Nucleus accumbens (tissue), 56 donors: ENCODE results near the gene PRKG2.
"Not testable (repeated sequence)": the region's sequence is repeated elsewhere in the genome, so short reads cannot be mapped to it uniquely, and the experiment has no call there.

ENCODE experiments used
- DNase-seq, 56 donors: peaks; one replicate each; lab custom pipeline; 2025; lab: John Stamatoyannopoulos, UW

The PRKG2 gene

GRCh38 chr4:81214881-81215868 lies at the start of gene PRKG2:
Gene PRKG2, minus strand, starts transcription at chr4:81215222. Its CDS starts 10,175 bp downstream, at chr4:81205047.
- peak in 3 of 56 donors; percentile 5 to 40 (median 20) for DNase-seq

GRCh38 chr4:81260443-81261101 lies 45.5 kb upstream of the PRKG2 start:
- DNase-seq: no peak

DNA sequence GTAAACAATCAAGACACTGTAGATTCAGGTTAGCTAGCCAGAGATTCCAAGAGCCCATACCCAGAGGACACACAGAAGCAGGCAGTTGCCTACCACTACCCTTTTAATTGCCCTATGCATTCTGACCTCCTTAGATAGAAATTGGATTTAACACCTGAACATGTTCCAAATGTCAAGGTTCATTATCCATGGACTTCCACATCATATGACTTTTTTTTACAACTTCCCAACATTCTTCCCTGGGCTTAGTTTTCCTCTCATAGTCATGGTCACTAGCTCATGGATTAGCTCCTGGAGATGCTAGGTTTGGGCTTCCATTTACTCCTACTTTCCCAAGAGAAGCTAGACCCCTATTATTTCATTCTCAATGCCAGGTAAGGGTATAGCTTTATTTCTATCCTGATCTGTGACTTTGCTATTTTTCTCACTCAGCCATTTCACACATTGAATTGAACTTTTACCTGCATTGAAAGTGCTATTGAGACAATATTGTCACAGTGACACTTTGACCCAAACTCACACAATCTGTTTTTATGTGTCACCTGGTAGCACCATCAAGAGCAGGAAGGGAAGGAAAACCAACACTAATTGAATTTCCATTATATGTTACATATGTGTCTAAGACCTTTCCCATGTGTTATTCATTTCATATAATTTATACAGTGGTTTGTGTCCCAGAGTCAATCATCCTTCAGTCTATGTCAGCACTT lies 44.0 kb upstream of the PRKG2 start:
- DNase-seq: no peak

GRCh38 chr4:81257816-81258215 lies 42.8 kb upstream of the PRKG2 start:
- DNase-seq: no peak

- no peak for DNase-seq
Observed at GRCh38 chr4:81257021-81257420, 42.0 kb upstream of the PRKG2 start.

DNA sequence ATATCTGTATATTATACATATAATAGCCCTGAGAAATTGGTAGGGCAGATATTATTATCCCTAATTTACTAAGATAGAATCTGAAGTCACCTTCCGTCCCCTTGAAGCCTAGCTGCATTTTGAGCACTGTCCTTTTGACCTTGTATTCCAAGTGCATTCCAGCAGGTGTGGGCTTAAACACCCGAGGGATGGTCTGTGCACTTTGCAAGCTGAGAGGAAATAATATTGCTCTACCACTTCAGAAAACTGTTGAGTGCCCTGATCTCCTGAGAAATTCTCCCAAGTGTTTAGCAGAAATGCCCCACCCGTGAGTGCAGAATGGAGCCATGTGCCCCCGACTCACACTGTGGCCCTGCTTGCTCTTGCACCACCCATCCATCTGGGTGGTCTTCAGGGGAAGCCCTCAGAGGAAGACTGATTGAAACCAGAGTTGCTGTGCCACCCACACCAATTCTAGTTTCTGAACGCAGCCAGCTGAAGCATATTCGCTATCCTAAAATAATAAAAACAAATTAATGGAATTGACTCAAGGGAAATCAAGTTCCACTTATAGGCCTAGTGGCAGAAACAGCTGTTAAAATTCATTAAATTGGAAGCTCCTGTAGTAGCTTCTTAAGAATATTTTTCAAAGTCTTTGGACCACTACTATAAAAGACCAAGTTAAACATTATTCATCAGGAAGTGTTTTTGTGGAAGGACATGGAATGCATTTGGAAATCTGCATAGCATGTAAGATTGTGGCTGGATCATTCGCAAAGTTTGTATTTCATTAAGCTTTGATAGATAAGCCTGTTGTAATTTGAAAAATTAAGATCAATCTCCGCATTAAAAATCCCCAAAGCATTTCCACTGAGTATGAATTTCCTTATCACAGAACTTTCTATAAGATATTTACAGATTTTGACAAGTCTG lies 41.3 kb upstream of the PRKG2 start:
- no peak for DNase-seq

DNA sequence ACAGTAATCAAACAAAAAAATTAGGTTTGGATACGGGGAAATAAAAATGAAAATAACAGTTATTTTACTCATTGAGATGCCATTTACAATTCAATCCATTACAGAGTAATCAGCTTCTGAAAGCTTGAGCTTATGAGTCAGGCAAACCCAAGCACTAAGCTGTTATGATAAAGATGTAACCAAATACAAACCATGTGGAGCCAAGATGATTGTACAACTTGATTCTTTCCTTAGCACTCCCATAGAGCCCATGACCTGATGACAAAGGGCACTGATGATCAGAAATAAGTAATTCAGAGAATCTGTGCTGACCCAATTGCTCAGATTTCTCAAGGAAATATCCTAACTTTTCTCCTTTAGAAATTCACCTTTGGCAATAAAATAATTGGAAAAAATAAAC lies 40.5 kb upstream of the PRKG2 start:
- no peak for DNase-seq

DNA sequence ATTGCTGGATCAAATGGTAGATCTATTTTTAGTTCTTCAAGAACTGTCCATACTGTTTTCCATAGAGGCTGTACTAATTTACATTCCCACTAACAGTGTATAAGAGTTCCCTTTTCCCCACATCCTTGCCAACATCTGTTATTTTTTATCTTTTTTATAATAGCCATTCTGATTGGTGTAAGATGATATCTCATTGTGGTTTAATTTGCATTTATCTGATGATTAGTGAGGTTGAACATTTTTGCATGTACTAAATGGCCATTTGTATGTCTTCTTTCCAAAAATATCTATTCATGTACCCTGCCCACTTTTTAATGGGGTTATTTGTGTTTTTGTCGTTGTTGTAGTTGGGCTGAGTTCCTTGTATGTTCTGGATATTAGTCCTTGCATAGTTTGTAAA lies 35.4 kb upstream of the PRKG2 start:
- DNase-seq: no peak

DNA sequence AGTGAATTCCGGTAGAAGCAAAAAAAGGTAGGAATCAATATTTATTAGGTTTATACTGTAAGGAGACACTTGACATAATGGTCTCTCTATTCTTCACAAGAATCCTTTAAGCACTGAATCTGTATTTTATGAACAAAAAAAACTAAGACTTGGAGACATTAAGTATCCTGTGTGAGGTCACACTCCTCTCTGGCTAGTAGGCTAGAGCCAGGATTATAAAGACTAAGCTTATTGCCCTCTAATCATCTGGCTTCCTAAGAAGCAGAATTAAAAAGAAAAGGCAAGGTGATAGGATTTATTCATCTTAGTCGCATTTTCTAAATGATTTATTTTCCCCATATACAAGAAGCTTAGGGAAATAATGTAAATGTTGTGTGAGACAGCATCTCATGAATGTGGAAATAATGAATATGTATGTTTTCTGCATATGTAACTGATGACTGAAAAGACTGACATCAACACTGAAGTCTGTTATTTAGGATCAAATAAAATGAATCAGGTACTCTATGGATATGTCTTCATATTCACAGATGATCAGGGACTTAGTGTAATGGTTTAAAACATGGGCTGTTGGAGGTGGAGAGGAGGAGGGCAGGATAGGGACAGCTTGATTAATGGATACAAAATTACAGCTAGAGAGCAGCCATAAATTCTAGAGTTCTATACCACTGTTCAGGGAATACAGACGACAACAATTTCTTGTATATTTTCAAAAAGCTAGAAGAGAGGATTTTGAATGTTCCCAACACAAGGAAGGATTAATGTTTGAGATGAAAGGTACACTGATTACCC lies 30.4 kb upstream of the PRKG2 start:
- DNase-seq: no peak

DNA sequence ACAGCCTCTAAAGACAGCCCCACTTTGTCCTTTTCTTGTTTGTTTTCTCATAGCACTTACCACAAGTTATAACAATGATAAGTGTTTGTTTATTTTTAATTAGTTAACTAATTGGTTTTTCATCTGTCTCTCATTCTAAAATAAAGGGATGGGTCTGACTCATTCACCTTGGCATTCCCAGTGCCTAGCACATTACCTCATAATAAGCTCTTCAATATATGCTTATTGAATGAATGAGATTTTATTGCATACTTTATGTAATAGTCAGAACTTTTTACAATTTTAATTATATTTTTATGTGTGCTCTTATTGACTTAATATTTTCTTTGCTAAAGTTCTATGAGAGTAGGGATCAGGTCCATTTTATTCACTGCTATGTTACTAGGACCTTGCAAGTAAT lies 22.8 kb upstream of the PRKG2 start:
- no peak for DNase-seq

DNA sequence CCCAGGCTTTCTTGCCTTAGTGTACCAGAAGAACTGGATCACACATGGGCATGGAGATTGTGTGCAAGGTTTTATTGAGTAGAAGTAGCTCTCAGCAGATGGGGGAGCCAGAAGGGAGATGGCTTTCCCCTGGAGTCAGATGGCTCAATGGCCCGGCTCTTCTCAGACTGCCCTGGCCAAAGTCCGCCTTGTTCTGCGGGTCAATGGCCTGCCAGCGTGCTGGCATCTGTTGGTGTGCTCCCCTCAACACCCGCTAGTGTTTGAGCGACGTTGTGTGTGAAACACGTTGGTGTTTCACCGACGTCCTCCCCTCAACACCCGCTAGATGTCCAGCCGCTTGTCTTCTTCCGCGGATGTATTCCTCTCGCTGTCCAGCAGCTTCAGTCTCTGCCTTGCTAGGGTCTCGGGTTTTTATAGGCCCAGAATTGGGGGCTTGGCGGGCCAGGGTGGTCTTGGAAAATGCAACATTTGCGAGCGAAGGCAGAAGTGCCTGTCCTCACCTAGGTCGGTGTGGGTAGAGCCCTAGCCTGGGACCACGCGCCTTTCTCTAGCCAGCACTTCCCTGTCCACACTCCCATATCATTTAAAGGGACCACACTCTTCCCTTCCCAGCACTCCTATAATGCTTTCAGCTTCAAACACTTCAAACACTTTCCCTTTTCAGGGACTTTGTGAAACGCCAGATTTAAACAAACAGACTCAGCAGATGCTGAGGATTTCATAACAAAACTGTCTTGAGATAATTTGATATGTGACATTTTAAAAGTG lies 21.1 kb upstream of the PRKG2 start:
- no peak for DNase-seq

DNA sequence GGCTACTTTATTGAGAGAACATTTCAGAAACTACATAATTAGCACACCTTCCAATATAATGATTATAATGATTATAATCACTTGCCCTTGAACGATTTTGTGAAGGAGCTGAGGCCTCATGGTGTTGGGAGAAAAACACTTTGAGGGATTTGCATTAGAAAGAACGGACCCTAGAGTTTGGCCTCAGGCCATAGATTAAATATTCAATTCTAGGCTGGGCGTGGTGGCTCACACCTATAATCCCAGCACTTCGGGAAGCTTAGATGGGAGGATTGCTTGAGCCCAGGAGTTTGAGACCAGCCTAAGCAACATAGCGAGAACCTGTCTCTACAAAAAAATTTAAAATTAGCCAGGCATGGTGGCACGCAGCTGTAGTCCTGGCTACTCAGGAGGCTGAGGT lies 12.9 kb upstream of the PRKG2 start:
- no peak for DNase-seq

DNA sequence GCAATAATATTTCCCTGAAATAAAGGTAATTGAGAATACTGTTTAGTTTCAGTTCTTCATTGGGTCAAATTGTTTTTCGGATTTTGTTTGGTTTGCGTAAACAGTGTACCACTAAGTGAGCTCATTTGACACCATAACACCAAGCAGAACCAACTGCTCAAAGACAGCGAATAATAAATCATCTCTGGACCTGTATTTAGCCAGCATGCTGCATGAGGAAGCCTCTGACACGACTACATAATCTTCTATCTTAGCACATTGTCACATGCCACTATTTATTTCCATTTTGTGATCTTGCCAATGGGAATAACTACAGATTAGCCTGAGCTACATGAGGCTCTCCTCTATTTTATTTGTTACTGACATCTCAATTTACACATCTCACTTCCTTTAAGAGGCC lies 12.1 kb upstream of the PRKG2 start:
- DNase-seq: no peak

DNA sequence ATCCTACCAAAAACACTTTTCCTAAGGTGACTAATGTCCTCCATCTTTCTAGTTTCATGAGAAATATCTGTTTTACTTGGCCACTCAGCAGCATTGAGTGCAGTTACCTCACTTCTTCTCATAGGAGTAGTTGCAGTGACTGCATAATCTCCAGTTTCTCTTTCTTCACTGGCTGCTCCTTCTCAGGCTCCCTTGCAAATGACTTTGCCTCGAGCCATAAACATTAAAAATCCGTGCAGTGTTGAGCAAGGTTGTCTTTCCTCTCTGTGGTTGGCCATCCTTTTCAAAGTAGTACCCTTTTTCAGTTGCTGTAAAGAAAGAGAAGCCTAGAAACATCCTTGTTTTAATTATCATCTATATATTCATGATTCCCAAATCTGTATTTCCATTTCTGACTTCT lies 10.2 kb upstream of the PRKG2 start:
- DNase-seq: no peak

DNA sequence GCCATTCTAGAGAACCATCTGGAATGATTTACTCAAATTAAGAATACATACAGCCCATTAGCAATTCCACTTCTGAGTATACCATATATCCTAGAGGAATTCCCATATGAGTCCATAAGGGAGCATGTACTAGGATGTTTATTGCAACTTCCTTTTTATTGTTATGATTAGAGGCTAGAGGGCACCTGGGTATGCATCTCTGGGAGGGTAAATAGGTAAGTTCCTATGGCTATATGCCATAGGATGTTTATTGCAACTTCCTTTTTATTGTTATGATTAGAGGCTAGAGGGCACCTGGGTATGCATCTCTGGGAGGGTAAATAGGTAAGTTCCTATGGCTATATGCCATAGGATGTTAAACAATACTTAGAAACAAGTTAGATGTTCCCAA lies 7.1 kb upstream of the PRKG2 start:
- not testable (repeated sequence) for DNase-seq

GRCh38 chr4:81221303-81222081 lies 6.5 kb upstream of the PRKG2 start:
- DNase-seq: no peak

- no peak for DNase-seq
Observed at GRCh38 chr4:81220271-81220670, 5.2 kb upstream of the PRKG2 start.

GRCh38 chr4:81218206-81218605 lies 3.2 kb upstream of the PRKG2 start:
- DNase-seq: no peak
